Activated naive CD4-positive, alpha-beta T cell treated with anti-CD3 and anti-CD28 coated beads, Interleukin-2, amount 10 ng/mL, durations not matched to agents 7 days and 5 days (primary cell): ENCODE results near the gene ETV7.
"Not testable (repeated sequence)": the region's sequence is repeated elsewhere in the genome, so short reads cannot be mapped to it uniquely, and the experiment has no call there.

Experiments used
- CTCF ChIA-PET: fragments of 350-600 bp; sonication (Branson Sonifier 250); formaldehyde crosslinking; loops from one replicate; lab custom pipeline; 2021; ENCODE audit warnings: antibody characterized with exemption; lab: Charles Lee
- DNase-seq: peaks from one replicate; pipeline ENCODE4 v3.0.0-alpha.2; 2020
- H3K27ac Mint-ChIP-seq: one replicate; pipeline ENCODE4 v1.8.0; 2021; ENCODE audit warnings: mild to moderate bottlenecking, moderate library complexity, mixed read lengths
- H3K27me3 Mint-ChIP-seq: one replicate; pipeline ENCODE4 v1.8.0; 2021; ENCODE audit warnings: mild to moderate bottlenecking, mixed read lengths
- H3K36me3 Mint-ChIP-seq: one replicate; pipeline ENCODE4 v1.8.0; 2021; ENCODE audit warnings: mixed read lengths
- H3K4me1 Mint-ChIP-seq: one replicate; pipeline ENCODE4 v1.8.0; 2021; ENCODE audit warnings: mixed read lengths
- H3K4me3 Mint-ChIP-seq: one replicate; pipeline ENCODE4 v1.8.0; 2021; ENCODE audit warnings: mild to moderate bottlenecking, moderate library complexity, mixed read lengths
- H3K9me3 Mint-ChIP-seq: one replicate; pipeline ENCODE4 v1.8.0; 2021; ENCODE audit warnings: mixed read lengths

Gene ETV7

DNA sequence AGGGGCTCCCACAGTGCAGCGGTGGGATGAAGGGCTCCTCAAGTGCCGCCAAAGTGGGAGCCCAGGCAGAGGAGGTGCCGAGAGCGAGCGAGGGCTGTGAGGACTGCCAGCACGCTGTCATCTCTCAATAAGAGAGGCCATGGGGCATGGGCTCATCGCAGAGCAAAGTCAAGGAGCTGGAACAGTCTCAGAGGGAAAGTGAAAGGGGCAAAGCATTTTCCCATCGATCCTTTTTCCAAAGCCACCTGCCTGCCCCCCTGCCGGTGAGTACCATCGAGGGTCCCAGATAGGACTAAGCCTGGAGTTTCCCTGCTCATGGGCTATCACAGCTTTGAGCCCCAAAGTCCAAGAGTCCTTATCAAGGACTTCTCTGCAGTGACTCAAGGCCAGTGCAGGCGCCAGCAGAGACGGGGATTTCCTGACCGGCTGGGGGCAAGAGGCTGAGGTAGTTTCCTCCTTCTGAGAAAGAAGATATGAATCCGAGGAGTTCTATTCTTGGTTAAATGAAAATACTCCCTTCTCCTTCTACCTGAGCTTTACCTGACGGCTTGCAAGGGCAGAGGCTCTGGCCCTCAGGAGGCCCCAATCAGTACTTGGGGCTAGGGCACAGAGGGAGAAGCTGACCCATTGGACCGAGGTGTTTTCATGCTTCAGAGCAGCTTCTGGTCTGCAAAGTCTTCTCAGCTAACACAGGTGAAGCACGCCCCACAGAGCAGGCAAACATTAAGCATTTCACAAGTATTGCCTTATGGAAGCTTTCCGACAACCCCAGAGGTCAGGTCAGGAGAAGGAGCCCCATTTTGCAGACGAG lies 22.6 kb downstream of the ETV7 start:
- CTCF ChIA-PET, result interaction anchor here (1.1 kb wide), 1 partner anchor 24 kb away, joined by 3 read pairs; no protein-coding TSS in a partner anchor

DNA sequence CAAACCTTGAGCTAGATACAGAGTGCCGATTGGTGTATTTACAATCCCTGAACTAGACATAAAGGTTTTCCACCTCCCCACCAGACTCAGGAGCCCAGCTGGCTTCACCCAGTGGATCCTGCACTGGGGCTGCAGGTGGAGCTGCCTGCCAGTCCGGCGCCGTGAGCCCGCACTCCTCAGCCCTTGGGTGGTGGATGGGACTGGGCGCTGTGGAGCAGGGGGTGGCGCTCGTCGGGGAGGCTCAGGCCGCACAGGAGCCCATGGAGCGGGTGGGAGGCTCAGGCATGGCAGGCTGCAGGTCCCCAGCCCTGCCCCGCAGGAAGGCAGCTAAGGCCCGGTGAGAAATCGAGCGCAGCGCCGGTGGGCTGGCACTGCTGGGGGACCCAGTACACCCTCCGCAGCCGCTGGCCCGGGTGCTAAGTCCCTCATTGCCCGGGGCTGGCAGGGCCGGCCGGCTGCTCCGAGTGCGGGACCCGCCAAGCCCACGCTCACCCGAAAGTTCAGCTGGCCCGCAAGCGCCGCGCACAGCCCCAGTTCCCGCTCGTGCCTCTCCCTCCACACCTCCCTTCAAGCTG lies 23.3 kb downstream of the ETV7 start:
- CTCF ChIA-PET, result interaction anchor here (1.5 to 6.6 kb wide), 2 partner anchors 23 to 62 kb away, joined by 6 to 42 read pairs; no protein-coding TSS in a partner anchor
- not testable (repeated sequence) for H3K27ac Mint-ChIP-seq, H3K36me3 Mint-ChIP-seq

More for the DNA sequence above, 22.6 kb downstream of the ETV7 start:
- no peak overlapping the region for H3K27ac Mint-ChIP-seq
- no peak for DNase-seq
- H3K36me3 Mint-ChIP-seq, result no peaks in the 10 kb centered on the region
- H3K4me1 Mint-ChIP-seq, result peaks cover 3% of the 10 kb centered on the region
- H3K9me3 Mint-ChIP-seq, result no peaks in the 10 kb centered on the region
- H3K27me3 Mint-ChIP-seq, result peaks cover 5% of the 10 kb centered on the region
- H3K4me3 Mint-ChIP-seq, result no peak overlapping the region

GRCh38 chr6:36363371-36363752 lies 24.1 kb downstream of the ETV7 start:
- not testable (repeated sequence) for H3K9me3 Mint-ChIP-seq, H3K4me1 Mint-ChIP-seq, H3K4me3 Mint-ChIP-seq, H3K27ac Mint-ChIP-seq, DNase-seq, H3K36me3 Mint-ChIP-seq
- CTCF ChIA-PET, result interaction anchor here (0.8 to 6.6 kb wide), 3 partner anchors 18 to 61 kb away, joined by 3 to 42 read pairs (median 6); no protein-coding TSS in a partner anchor
- peaks cover 16% of the 10 kb centered on the region for H3K27me3 Mint-ChIP-seq

More for the DNA sequence above, 23.3 kb downstream of the ETV7 start:
- not testable (repeated sequence) for H3K4me3 Mint-ChIP-seq, DNase-seq, H3K4me1 Mint-ChIP-seq, H3K9me3 Mint-ChIP-seq, H3K27me3 Mint-ChIP-seq

GRCh38 chr6:36362551-36363370 lies 24.7 kb downstream of the ETV7 start:
- Mint-ChIP-seq H3K36me3 (no peaks in the 10 kb centered on the region), H3K4me3 (no peak overlapping the region), H3K9me3 (no peaks in the 10 kb centered on the region), H3K27ac (no peak overlapping the region), H3K4me1 (peaks cover 15% of the 10 kb centered on the region), H3K27me3 (peaks cover 22% of the 10 kb centered on the region)
- no peak for DNase-seq
- CTCF ChIA-PET, result interaction anchor here (0.6 to 6.6 kb wide), 6 partner anchors 10 to 484 kb away, joined by 3 to 42 read pairs (median 5); no protein-coding TSS in a partner anchor

- H3K9me3 Mint-ChIP-seq, result no peaks in the 10 kb centered on the region
- CTCF ChIA-PET, result interaction anchor here (0.7 to 6.6 kb wide), 7 partner anchors 8 to 625 kb away, joined by 3 to 42 read pairs (median 4); partner anchors contain the start of gene ARMC12
- peaks cover 36% of the 10 kb centered on the region for H3K27me3 Mint-ChIP-seq
- DNase-seq, result no peak
- peaks cover 21% of the 10 kb centered on the region for H3K4me1 Mint-ChIP-seq
- no peak overlapping the region for H3K27ac Mint-ChIP-seq
- no peaks in the 10 kb centered on the region for H3K36me3 Mint-ChIP-seq
- H3K4me3 Mint-ChIP-seq, result no peak overlapping the region
Measured at GRCh38 chr6:36361071-36361470, 26.4 kb downstream of the ETV7 start.

DNA sequence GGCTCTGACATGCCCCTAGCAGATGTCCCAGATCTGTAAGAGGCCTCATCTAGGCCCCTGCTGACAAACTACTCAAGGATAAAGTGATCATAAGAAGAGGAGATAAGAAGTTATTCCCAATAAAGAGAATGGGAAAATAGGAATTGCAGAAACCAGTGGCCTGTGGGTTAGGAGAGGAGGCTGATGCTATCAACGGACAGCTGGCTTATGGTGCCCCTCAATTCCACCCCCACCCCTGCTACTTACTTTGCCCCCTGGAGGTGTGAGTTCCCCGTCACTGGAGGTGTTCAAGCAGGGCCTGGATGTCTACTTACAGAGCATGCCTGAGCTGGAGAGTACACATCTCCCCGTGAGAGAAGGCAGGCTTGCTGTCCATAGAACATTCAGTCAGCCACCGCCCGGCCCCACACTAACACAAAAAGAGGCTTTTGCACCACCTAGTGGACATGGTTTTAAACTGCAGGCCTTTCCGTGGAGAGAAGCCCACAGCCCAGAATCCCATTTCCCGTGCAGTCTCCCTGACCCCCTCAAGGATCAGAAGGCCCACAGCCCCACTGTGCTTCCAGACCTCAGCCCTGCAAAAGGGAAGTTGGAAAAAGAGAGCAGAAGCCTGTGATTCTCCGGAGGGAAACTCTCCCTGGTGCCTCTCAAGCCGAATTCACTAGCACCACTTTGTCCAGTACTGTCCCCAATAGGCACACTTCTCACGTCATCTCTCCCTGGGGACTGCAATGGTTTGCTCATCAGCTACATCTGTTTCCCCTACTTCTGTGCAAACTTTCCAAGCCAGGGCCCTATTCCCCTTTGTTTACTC lies 27.0 kb downstream of the ETV7 start:
- H3K4me3 Mint-ChIP-seq, result no peak overlapping the region
- peaks cover 21% of the 10 kb centered on the region for H3K4me1 Mint-ChIP-seq
- CTCF ChIA-PET, result interaction anchor here (0.6 to 6.6 kb wide), 16 partner anchors 8 to 624 kb away, joined by 3 to 42 read pairs (median 4); partner anchors contain the start of genes ARMC12 and ETV7
- no peak overlapping the region for H3K27ac Mint-ChIP-seq
- H3K9me3 Mint-ChIP-seq, result no peaks in the 10 kb centered on the region
- peaks cover 36% of the 10 kb centered on the region for H3K27me3 Mint-ChIP-seq
- H3K36me3 Mint-ChIP-seq, result no peaks in the 10 kb centered on the region
- peak; percentile 80 for DNase-seq

- no peak for DNase-seq
Measured at GRCh38 chr6:36358226-36358915, 29.1 kb downstream of the ETV7 start.

DNA sequence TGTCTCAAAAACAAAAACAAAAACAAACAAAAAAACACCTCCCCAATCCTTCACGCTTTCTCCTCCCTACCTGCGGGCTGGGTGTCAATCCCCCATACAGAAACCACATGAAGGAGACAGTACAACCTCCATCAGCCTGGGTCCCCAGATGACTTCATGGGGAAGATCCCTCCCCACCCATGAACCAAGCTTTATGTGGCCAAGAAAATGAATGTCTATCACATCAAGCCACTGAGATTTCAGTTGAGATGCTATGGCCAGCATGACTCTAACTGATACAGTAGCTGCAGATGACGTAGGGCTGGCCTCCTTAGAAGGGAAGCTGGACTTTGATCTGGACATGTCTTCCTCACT lies 29.6 kb downstream of the ETV7 start:
- Mint-ChIP-seq H3K4me3 (no peak overlapping the region), H3K36me3 (no peaks in the 10 kb centered on the region), H3K27me3 (peaks cover 36% of the 10 kb centered on the region), H3K27ac (no peak overlapping the region), H3K9me3 (peaks cover 1% of the 10 kb centered on the region), H3K4me1 (peaks cover 21% of the 10 kb centered on the region)
- CTCF ChIA-PET, result interaction anchor here (0.8 to 6.6 kb wide), 6 partner anchors 15 to 330 kb away, joined by 3 to 42 read pairs (median 6); partner anchors contain the start of gene MAPK14
- no peak for DNase-seq

More at GRCh38 chr6:36358226-36358915, 29.1 kb downstream of the ETV7 start:
- H3K9me3 Mint-ChIP-seq, result no peaks in the 10 kb centered on the region
- CTCF ChIA-PET, result interaction anchor here (0.6 to 6.6 kb wide), 9 partner anchors 10 to 331 kb away, joined by 3 to 42 read pairs (median 5); partner anchors contain the start of gene MAPK14
- H3K27ac Mint-ChIP-seq, result no peak overlapping the region
- peaks cover 21% of the 10 kb centered on the region for H3K4me1 Mint-ChIP-seq
- H3K4me3 Mint-ChIP-seq, result no peak overlapping the region
- no peaks in the 10 kb centered on the region for H3K36me3 Mint-ChIP-seq
- H3K27me3 Mint-ChIP-seq, result peaks cover 36% of the 10 kb centered on the region

GRCh38 chr6:36355819-36356218 lies 31.6 kb downstream of the ETV7 start:
- no peak overlapping the region for H3K4me3 Mint-ChIP-seq
- peaks cover 4% of the 10 kb centered on the region for H3K9me3 Mint-ChIP-seq
- H3K36me3 Mint-ChIP-seq, result no peaks in the 10 kb centered on the region
- H3K27me3 Mint-ChIP-seq, result peaks cover 40% of the 10 kb centered on the region
- CTCF ChIA-PET, result interaction anchor here (1.4 kb wide), 1 partner anchor 14 kb away, joined by 6 read pairs; no protein-coding TSS in a partner anchor
- peaks cover 21% of the 10 kb centered on the region for H3K4me1 Mint-ChIP-seq
- DNase-seq, result no peak
- no peak overlapping the region for H3K27ac Mint-ChIP-seq

DNA sequence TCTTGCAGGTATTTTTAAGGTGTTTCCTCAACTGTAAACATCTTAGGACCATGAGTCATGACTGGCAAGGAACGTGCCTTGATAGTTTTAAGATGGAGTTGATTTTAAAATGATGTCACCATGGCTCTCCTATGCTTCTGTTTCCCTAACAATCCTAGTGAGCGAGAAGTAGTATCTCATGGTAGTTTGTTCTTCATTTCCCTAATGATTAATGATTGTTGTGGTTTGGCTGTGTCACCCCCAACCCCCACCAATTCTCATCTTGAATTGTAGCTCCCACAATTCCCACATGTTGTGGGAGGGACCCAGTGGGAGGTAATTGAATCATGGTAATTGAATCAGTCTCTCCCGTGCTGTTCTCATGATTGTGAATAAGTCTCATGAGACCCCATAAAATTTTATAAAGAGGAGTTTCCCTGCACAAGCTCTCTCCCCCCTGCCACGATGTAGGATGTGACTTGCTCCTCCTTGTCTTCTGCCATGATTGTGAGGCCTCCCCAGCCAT lies 34.0 kb downstream of the ETV7 start:
- no peaks in the 10 kb centered on the region for H3K36me3 Mint-ChIP-seq
- DNase-seq, result no peak
- peaks cover 39% of the 10 kb centered on the region for H3K27me3 Mint-ChIP-seq
- H3K27ac Mint-ChIP-seq, result no peak overlapping the region
- H3K4me3 Mint-ChIP-seq, result no peak overlapping the region
- peaks cover 13% of the 10 kb centered on the region for H3K4me1 Mint-ChIP-seq
- CTCF ChIA-PET, result interaction anchor here (1.5 to 1.6 kb wide), 2 partner anchors 8 to 13 kb away, joined by 4 to 5 read pairs; no protein-coding TSS in a partner anchor
- peaks cover 4% of the 10 kb centered on the region for H3K9me3 Mint-ChIP-seq

DNA sequence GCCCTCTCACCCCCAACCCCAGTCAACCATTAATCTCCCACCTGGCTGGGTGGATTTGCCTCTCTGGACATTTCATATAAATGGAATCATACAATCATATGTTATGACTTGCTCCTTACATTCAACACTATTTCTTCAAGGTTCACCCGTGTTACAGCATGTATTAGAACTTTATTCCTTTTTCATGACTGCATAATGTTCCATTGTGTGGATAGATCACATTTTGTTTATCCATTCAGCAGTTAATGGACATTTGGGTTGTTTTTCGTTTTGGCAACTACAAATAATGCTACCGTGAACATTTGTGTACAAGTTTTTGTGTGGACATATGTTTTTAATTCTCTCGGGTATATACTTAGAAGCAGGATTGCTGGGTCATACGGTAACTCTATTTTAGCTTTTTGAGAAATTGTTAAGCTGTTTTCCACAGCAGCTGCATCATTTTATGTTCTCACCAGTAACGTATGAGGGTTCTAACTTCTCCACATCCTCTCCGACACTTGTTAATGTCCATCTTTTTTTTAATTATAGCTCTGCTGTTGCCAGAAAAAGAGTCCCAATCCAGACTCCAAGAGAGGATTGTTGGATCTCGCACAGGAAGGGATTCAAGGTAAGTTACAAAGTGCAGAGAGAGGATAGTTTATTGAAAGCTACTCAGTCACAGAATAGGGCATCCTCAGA lies 34.9 kb downstream of the ETV7 start:
- peaks cover 37% of the 10 kb centered on the region for H3K27me3 Mint-ChIP-seq
- H3K27ac Mint-ChIP-seq, result no peak overlapping the region
- peaks cover 5% of the 10 kb centered on the region for H3K4me1 Mint-ChIP-seq
- CTCF ChIA-PET, result interaction anchor here (0.9 to 1.6 kb wide), 3 partner anchors 9 to 12 kb away, joined by 4 to 5 read pairs (median 4); no protein-coding TSS in a partner anchor
- no peak for DNase-seq
- no peak overlapping the region for H3K4me3 Mint-ChIP-seq
- no peaks in the 10 kb centered on the region for H3K36me3 Mint-ChIP-seq
- peaks cover 4% of the 10 kb centered on the region for H3K9me3 Mint-ChIP-seq
